ENCODE data around the gene CYTH1.

The CYTH1 gene

DNA sequence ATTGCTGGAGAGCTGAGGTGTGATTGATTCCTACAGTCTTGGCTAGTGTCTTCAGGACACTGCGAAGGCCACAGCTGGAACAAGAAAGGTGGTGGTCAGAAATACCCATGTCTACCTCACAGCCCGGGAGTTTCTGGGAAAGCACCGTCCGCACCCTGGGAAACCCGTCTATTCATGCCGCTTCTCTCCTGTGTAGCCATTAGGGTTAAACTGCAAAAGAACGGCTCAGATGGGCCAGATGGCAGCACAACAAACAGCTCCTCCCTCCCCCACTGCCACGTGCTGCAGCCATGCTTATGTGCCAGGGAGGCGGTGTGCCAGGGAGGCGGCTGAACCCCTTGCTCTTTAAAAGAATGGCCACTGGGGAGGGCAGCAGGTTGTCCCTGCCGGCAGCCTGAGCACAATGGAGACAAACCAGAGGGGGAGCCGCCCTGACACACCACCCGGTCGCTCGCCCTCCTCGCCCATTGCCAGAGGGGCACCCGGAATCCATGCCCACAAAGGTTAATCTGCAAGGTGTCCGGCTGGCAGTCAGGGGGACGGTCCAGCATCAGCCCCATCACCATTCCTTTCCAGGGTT is 65.2 kb downstream of the CYTH1 start:
- peaks cover 69 to 79% of the 10 kb centered on the region in 2 donors for H3K4me1 Mint-ChIP-seq (ENCODE audit: low read depth in 2 of 2)
- H3K4me3 Mint-ChIP-seq = peak overlapping the region; percentile 72 to 75
- no peak for DNase-seq
- no peaks in the 10 kb centered on the region for H3K9me3 Mint-ChIP-seq
- H3K27ac Mint-ChIP-seq = peak overlapping the region; percentile 69 to 91
- peaks cover 61% of the 10 kb centered on the region for H3K36me3 Mint-ChIP-seq (ENCODE audit: insufficient read depth)
- no peaks in the 10 kb centered on the region for H3K27me3 Mint-ChIP-seq
- ATAC-seq (replicated peaks) = peak; percentile 56

DNA sequence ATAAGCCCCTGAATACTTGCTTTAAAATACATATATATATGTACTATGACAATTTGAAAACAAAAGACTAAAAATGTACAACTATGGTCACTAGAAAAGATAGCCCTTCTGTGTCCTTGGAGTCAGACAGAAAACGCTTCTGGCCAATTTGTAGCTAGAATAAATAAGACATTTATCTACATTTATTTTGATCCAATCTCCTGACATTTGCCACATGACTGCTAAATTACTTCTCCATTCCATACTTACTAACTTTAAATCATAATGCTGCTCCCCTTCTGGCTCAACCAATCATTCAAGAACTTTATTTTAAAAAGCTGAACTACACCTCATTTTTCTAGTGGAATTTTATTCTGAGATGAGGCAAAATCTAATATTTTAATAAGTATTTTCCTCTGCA is 65.8 kb downstream of the CYTH1 start:
- Mint-ChIP-seq H3K9me3 (no peaks in the 10 kb centered on the region), H3K4me3 (peak overlapping the region; percentile 72 to 75), H3K36me3 (ENCODE audit: insufficient read depth) (peaks cover 60% of the 10 kb centered on the region), H3K4me1 (ENCODE audit: low read depth in 2 of 2) (peaks cover 68 to 80% of the 10 kb centered on the region in 2 donors), H3K27ac (peak overlapping the region; percentile 90 to 91), H3K27me3 (no peaks in the 10 kb centered on the region)
- DNase-seq (no peak), ATAC-seq (replicated peaks) (no peak)

DNA sequence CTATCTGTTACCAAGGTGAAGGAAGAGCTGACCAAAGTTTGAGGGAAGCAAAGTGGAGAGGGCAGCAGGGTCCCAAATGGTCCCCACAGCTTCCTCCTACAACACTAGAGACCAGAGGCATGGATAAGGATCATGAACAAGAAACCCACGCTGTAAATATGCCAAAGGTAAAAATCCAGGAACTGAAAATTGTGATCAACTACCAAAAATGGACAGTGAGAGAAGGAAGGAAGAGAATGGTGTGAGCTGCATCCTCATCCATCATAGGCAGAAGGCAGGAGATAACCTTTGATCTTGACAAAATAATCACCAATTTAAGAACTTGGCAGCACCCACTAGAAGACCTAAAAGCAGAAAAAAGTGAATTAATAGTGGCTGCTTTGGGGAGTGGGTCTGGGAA is 66.2 kb downstream of the CYTH1 start:
- H3K9me3 Mint-ChIP-seq = no peaks in the 10 kb centered on the region

DNA sequence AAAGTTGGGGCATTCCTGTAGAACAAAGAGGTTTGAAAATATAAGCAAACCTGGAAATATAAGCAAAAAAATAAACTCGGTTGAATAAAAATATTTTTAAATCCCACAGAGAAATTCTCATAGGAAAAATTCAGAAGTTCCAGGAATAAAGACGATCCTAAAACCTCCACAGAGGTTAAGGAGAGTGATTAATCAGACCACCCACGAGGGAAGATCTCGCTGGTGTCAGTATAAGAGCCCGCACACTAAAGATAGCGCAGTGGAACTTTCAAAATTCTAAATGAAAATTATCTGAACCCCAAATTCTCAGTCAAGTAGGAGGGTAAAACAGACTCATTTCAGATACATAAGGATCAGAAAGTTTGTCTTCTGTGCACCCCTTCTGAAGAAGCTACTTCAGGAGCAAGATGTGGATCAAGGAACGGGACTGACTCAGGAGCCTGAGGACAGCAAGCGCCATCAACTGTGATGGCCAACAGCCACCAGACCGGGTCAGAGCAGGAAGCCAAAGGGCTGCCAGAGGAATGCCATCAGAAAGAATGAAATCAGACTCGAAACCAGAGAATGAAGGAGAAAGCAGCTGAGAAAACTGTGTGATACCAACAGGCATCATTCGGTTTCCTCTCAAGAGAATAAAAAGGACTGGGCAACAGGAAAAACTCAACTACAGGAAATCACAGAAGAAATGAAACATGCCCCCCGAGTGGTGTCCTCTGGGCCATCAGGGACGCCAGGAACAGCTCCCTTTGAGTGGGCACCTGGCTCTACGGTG is 66.9 kb downstream of the CYTH1 start:
- ATAC-seq (replicated peaks) = no peak
- no peaks in the 10 kb centered on the region for H3K27me3 Mint-ChIP-seq
- DNase-seq = no peak
- H3K9me3 Mint-ChIP-seq = no peaks in the 10 kb centered on the region
- H3K4me3 Mint-ChIP-seq = peak overlapping the region; percentile 72 to 75
- H3K36me3 Mint-ChIP-seq (ENCODE audit: insufficient read depth) = peaks cover 59% of the 10 kb centered on the region
- peak overlapping the region; percentile 90 to 91 for H3K27ac Mint-ChIP-seq
- peaks cover 71 to 82% of the 10 kb centered on the region in 2 donors for H3K4me1 Mint-ChIP-seq (ENCODE audit: low read depth in 2 of 2)

More for the DNA sequence above, 66.2 kb downstream of the CYTH1 start:
- no peaks in the 10 kb centered on the region for H3K27me3 Mint-ChIP-seq
- peak overlapping the region; percentile 90 to 91 for H3K27ac Mint-ChIP-seq
- peaks cover 66 to 76% of the 10 kb centered on the region in 2 donors for H3K4me1 Mint-ChIP-seq (ENCODE audit: low read depth in 2 of 2)
- peak overlapping the region; percentile 72 to 75 for H3K4me3 Mint-ChIP-seq
- ATAC-seq (replicated peaks) (no peak), DNase-seq (no peak)
- H3K36me3 Mint-ChIP-seq (ENCODE audit: insufficient read depth) = peaks cover 58% of the 10 kb centered on the region

DNA sequence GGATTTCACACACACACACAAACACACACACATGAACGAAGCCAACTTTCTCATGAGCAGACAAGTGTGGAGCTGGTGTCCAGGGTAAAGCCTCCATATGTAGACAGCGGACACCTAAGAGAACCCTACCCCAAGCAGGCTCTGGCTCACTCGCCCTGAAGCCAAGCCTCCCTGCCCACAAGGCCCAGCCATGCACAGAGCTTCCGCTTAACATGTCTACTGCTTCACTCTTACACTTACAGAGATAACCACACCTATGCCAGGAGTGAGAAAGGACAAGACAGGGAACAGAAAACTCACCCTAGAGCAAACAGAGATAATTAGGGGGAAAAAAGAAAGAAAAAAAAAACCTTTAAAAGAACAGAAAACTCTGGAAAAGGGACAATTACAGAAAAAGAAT is 67.5 kb downstream of the CYTH1 start:
- Mint-ChIP-seq H3K36me3 (ENCODE audit: insufficient read depth) (peaks cover 63% of the 10 kb centered on the region), H3K9me3 (no peaks in the 10 kb centered on the region), H3K4me1 (ENCODE audit: low read depth in 2 of 2) (peaks cover 70 to 82% of the 10 kb centered on the region in 2 donors), H3K27ac (peak overlapping the region; percentile 90 to 91), H3K4me3 (peak overlapping the region; percentile 72 to 75), H3K27me3 (no peaks in the 10 kb centered on the region)
- ATAC-seq (replicated peaks) = peak; percentile 40
- no peak for DNase-seq

DNA sequence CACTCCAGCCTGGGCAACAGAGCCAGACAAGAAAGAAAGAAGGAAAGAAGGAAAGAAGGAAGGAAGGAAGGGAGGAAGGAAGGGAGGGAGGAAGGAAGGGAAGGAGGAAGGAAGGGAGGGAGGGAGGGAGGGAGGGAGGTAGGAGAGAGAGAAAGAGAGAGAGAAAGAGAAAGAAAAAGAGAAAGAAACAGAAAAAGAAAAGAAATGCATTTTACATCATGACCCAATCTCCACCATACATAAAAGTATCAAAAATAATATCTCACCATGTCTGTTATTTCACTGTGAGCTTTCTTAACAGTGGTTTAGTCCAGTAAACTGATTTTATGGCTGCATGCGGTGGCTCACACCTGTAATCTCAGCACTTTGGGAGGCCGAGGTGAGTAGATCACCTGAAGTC is 70.0 kb downstream of the CYTH1 start:
- ATAC-seq (replicated peaks) (no peak), DNase-seq (no peak)
- Mint-ChIP-seq H3K27me3 (no peaks in the 10 kb centered on the region), H3K9me3 (no peaks in the 10 kb centered on the region), H3K27ac (peak overlapping the region; percentile 81 to 92), H3K4me1 (ENCODE audit: low read depth in 2 of 2) (peaks cover 59 to 70% of the 10 kb centered on the region in 2 donors), H3K4me3 (peak overlapping the region; percentile 36 to 64), H3K36me3 (ENCODE audit: insufficient read depth) (peaks cover 66% of the 10 kb centered on the region)

DNA sequence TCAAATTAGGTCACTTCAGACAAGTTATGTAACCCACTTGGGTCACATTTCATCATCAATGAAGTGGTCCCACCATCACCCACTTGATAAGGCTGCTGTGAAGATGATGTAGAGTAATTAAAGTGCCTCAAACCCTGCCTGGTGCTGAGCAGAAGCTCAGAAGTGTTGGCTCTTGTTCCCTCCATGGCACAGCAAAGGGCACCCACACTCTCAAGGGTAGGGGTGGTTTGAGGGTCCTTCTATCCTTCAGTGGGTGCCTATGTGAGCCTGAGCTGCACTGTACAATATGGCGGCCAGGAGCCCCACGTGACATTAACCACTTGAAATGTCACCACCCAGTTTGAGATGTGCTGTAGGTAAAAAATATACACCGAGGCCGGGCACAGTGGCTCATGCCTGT is 71.5 kb downstream of the CYTH1 start:
- no peaks in the 10 kb centered on the region for H3K27me3 Mint-ChIP-seq
- ATAC-seq (replicated peaks) (no peak), DNase-seq (no peak)
- H3K27ac Mint-ChIP-seq = peak overlapping the region; percentile 52 to 81
- H3K4me1 Mint-ChIP-seq (ENCODE audit: low read depth in 2 of 2) = peaks cover 48 to 57% of the 10 kb centered on the region in 2 donors
- peak overlapping the region; percentile 3 to 26 for H3K4me3 Mint-ChIP-seq
- H3K9me3 Mint-ChIP-seq = no peaks in the 10 kb centered on the region
- peaks cover 72% of the 10 kb centered on the region for H3K36me3 Mint-ChIP-seq (ENCODE audit: insufficient read depth)

DNA sequence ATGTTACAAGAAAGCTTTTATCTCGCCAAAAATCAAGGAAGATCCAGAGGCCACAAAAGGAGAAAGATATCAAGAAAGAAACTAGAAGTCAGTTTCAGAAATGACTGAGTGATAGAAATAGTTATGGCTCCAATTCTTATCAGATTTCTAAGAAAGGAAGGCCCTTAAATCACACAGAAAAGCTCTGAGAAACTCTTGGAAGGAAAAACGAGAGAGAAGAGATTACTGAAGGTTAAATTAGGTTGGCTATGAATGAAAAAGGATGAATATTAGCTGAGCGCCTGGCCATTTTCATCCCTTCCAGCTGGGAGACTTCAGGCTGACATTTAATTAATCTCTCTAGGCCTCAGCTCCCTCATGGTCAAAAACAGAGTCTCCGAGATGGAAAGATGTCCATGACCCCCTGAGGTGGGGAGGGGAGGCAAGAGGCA is 72.3 kb downstream of the CYTH1 start:
- no peak for ATAC-seq (replicated peaks)
- peak overlapping the region; percentile 52 to 81 for H3K27ac Mint-ChIP-seq
- no peaks in the 10 kb centered on the region for H3K27me3 Mint-ChIP-seq
- no peaks in the 10 kb centered on the region for H3K9me3 Mint-ChIP-seq
- DNase-seq = no peak
- H3K4me1 Mint-ChIP-seq (ENCODE audit: low read depth in 2 of 2) = peaks cover 42 to 54% of the 10 kb centered on the region in 2 donors
- H3K36me3 Mint-ChIP-seq (ENCODE audit: insufficient read depth) = peaks cover 72% of the 10 kb centered on the region
- H3K4me3 Mint-ChIP-seq = peak overlapping the region; percentile 26 to 43

DNA sequence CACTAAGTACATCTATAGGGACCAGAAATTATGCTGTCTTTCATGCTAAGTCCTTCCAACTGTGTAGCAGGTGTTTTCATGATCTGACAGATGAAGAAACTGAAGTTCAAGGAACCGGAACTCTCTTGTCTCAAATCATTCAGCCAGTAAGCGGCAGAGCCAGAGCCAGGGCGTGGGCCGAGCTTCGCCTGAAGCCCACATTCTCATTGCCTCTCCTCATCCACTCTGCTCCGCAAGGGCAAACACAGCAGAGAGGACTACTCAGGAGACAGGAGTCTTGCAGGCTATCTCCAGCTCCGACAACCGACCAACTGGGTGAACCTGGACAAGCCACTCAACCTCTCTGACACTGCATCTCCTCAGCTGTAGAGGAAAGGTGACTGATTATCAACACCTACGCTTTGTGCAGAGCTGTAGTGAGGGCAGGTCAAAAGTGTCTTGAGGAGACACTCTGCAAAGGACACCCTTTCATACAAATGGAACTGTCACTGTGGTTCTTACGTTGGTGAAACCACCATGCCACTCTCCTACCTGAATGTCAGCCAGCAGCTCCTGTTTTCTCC is 72.9 kb downstream of the CYTH1 start:
- no peaks in the 10 kb centered on the region for H3K9me3 Mint-ChIP-seq
- ATAC-seq (replicated peaks) (peak; percentile 28), DNase-seq (no peak)
- H3K27ac Mint-ChIP-seq = peak overlapping the region; percentile 52 to 81
- H3K4me1 Mint-ChIP-seq (ENCODE audit: low read depth in 2 of 2) = peaks cover 36 to 48% of the 10 kb centered on the region in 2 donors
- no peaks in the 10 kb centered on the region for H3K27me3 Mint-ChIP-seq
- H3K36me3 Mint-ChIP-seq (ENCODE audit: insufficient read depth) = peaks cover 73% of the 10 kb centered on the region
- H3K4me3 Mint-ChIP-seq = peak overlapping the region; percentile 26 to 43

DNA sequence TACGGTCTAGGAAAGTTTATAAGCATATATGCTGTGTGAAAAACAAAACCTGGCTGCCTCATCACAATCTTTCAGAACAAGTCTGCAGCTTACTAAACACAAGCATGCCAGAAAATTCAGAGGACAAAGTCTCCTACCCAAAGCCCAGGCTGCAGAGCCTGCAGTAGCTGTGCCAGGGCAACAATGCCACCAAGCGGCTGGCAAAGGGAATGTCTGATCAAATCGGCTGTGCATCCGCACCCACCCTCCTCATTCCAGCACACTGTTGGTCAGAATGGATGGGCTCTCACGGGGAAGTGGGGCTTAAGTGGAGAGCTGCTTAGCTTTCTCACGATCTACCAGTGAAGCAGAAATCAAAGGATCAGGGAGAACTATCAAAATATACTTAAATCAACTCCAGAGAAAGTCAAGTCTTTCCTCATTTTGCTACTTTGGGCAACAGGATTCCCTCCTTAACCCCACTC is 73.5 kb downstream of the CYTH1 start:
- DNase-seq = peak; percentile 42 to 50 (median 42)
- H3K4me1 Mint-ChIP-seq (ENCODE audit: low read depth in 2 of 2) = peaks cover 35 to 47% of the 10 kb centered on the region in 2 donors

DNA sequence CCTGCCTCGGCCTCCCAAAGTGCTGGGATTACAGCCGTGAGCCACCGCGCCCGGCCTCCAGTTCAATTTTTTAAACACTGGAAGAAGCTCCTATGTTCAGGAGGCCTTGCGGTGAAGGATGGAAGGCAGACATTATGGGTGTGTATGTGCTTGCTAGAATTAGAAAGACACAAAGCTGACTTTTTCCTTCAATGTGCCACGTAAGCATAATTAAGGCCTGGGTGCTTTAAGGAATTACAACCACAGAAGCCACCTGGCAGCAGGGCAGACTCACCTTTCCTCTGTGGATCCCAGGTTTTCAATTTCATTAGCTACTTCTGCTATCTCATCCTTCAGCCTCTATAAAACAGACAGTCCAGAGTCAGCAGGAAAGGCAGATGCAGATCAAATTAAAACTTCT is 74.2 kb downstream of the CYTH1 start:
- no peaks in the 10 kb centered on the region for H3K9me3 Mint-ChIP-seq
- H3K4me3 Mint-ChIP-seq = peak overlapping the region in 1 of 2 donors; percentile 25
- peaks cover 35 to 46% of the 10 kb centered on the region in 2 donors for H3K4me1 Mint-ChIP-seq (ENCODE audit: low read depth in 2 of 2)
- ATAC-seq (replicated peaks) (no peak), DNase-seq (no peak)
- peak overlapping the region in 1 of 2 donors; percentile 81 for H3K27ac Mint-ChIP-seq
- H3K36me3 Mint-ChIP-seq (ENCODE audit: insufficient read depth) = peaks cover 83% of the 10 kb centered on the region
- H3K27me3 Mint-ChIP-seq = no peaks in the 10 kb centered on the region

More for the DNA sequence above, 73.5 kb downstream of the CYTH1 start:
- Mint-ChIP-seq H3K36me3 (ENCODE audit: insufficient read depth) (peaks cover 79% of the 10 kb centered on the region), H3K9me3 (no peaks in the 10 kb centered on the region), H3K27ac (peak overlapping the region; percentile 52 to 81), H3K27me3 (no peaks in the 10 kb centered on the region), H3K4me3 (peak overlapping the region; percentile 25 to 34)
- peak; percentile 84 for ATAC-seq (replicated peaks)

DNA sequence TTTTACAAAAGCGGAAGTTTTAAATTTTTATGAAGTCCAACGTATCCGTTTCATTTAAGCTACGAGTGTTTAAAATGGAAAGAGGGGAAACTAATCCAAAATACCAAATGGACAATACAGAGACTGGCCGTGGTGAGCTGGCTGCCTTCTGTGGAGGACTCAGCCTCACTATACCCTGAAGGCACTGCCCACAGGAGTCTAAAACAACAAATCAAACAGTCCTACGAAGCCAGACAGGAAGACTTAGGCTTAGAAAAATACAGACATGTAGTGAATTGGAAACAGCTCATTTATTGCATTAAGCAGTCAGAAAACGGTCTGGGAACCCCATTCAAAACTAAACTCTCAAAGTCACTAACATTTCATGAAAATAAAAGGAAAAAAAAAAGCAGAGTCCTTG is 75.1 kb downstream of the CYTH1 start:
- DNase-seq (no peak), ATAC-seq (replicated peaks) (no peak)
- peaks cover 92% of the 10 kb centered on the region for H3K36me3 Mint-ChIP-seq (ENCODE audit: insufficient read depth)
- no peak overlapping the region for H3K27ac Mint-ChIP-seq
- no peaks in the 10 kb centered on the region for H3K27me3 Mint-ChIP-seq
- H3K4me3 Mint-ChIP-seq = no peak overlapping the region
- no peaks in the 10 kb centered on the region for H3K9me3 Mint-ChIP-seq
- peaks cover 29 to 43% of the 10 kb centered on the region in 2 donors for H3K4me1 Mint-ChIP-seq (ENCODE audit: low read depth in 2 of 2)

DNA sequence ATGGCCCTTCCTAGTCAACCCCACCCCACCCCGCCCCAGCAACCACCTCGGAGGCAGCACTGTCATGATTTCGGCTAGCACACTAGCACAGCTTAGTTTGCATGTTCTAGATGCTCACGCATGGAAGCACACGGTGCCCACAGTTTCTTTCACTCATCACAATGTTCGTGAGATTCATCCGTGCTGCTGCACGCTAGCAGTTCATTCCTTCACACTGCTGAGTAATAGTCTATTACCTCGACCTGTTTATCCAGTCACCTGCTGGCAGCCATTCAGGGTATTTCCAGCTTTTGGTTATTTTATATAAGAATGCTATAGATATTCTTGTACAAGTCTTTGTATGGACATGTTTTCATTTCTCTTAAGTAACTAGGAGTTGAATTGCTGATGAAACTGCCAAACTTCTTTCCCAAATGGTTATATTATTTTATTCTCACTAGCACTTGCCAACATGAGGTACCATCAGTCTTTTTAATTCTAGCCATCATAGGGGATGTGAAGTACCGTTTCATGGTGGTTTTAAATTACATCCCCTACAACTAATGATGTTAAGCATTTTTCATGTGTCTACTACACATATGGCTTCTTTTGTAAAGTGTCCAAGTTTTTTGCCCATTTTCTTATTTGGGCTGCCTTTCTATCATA is 75.7 kb downstream of the CYTH1 start:
- ATAC-seq (replicated peaks) (peak; percentile 20), DNase-seq (no peak)
- Mint-ChIP-seq H3K4me3 (no peak overlapping the region), H3K27me3 (no peaks in the 10 kb centered on the region), H3K9me3 (no peaks in the 10 kb centered on the region), H3K36me3 (ENCODE audit: insufficient read depth) (peaks cover 92% of the 10 kb centered on the region), H3K4me1 (ENCODE audit: low read depth in 2 of 2) (peaks cover 27 to 36% of the 10 kb centered on the region in 2 donors), H3K27ac (no peak overlapping the region)

Data from effector memory CD8-positive, alpha-beta T cell (primary cell).